Measurements from ENCODE around the gene DCAF8L2. TPM values are rescaled to one million over a fixed set of nuclear protein-coding genes. Genes with fewer than 3 reads are reported as not detected.

Gene DCAF8L2
- total and polyA plus RNA-seq, 2 of the 13 experiments (the other 11 are each of a cell fraction or from before 2014, with no cell fraction given) = not detected

DNA sequence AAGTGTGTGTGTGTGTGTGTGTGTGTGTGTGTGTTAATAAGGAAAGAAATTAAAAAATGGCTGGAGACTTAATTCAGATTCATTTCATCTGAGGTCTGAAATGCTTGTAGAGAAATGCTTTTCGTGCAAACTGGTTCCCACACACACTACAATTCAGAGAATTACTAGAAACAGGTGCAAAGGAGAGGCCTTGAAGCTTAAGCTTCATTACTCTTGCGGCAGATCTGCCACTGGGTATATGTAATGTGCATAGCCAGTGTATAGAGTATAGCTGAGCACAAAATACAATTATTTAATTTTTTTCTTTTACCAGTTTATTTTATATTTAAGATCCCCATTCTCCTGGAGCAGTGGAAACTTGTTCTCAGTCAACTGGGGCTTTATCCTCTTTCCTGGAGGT lies 185.8 kb downstream of the DCAF8L2 start:
- Histone ChIP-seq H3K4me2 (ENCODE audit: low read depth, low read length) (no peak overlapping the region), H2AFZ (ENCODE audit: low read length) (no peak overlapping the region), H4K20me1 (ENCODE audit: insufficient read depth, low read length) (no peaks in the 10 kb centered on the region), H3K4me3 (replicated peaks in 1 of 3; ENCODE audit: insufficient read depth in 1 of 3, low read depth in 2 of 3, low read length in 3 of 3) (no peak overlapping the region), H3K36me3 (replicated peaks in 1 of 2; ENCODE audit: control insufficient read depth in 1 of 2, insufficient read depth in 2 of 2, low read length in 2 of 2) (no peaks in the 10 kb centered on the region), H3K9ac (ENCODE audit: insufficient read depth, low read depth, low read length) (no peak overlapping the region), H3K27ac (ENCODE audit: extremely low read length, insufficient read depth, low read length) (no peak overlapping the region), H3K4me1 (ENCODE audit: insufficient read depth, low read length) (no peaks in the 10 kb centered on the region), H3K9me3 (ENCODE audit: low read length) (no peaks in the 10 kb centered on the region), H3K79me2 (ENCODE audit: insufficient read depth, low read length) (no peaks in the 10 kb centered on the region), H3K27me3 (ENCODE audit: control insufficient read depth in 1 of 2, insufficient read depth in 2 of 2, low read length in 2 of 2) (no peaks in the 10 kb centered on the region)
- no peak for TF ChIP-seq MED1 (CRISPR knock-in tag; IDR thresholded peaks at IDR 0.05)
- TF ChIP-seq, protein P1, sequence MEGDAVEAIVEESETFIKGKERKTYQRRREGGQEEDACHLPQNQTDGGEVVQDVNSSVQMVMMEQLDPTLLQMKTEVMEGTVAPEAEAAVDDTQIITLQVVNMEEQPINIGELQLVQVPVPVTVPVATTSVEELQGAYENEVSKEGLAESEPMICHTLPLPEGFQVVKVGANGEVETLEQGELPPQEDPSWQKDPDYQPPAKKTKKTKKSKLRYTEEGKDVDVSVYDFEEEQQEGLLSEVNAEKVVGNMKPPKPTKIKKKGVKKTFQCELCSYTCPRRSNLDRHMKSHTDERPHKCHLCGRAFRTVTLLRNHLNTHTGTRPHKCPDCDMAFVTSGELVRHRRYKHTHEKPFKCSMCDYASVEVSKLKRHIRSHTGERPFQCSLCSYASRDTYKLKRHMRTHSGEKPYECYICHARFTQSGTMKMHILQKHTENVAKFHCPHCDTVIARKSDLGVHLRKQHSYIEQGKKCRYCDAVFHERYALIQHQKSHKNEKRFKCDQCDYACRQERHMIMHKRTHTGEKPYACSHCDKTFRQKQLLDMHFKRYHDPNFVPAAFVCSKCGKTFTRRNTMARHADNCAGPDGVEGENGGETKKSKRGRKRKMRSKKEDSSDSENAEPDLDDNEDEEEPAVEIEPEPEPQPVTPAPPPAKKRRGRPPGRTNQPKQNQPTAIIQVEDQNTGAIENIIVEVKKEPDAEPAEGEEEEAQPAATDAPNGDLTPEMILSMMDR (CRISPR knock-in tag; IDR thresholded peaks at IDR 0.05) = no peak
- TF ChIP-seq SIN3A (IDR thresholded peaks at IDR 0.05; ENCODE audit: borderline replicate concordance, low read depth, low read length) = no peak
- TF ChIP-seq SKI (IDR thresholded peaks at IDR 0.05; ENCODE audit: partially characterized antibody) = no peak
- no peak for TF ChIP-seq SMC3 (IDR thresholded peaks at IDR 0.05; ENCODE audit: low read length)
- in situ Hi-C loops (cut with HindIII; ENCODE audit: extremely low pct_ligation_motif_present, low pct_unique_long_range_greater_than_20kb) = no loop called here
- ATAC-seq = no peak
- POLR2A ChIA-PET = no interaction called here
- CTCF ChIA-PET (ENCODE audit: low intra/inter-chr PET ratio, low total read pairs) = no interaction called here
- 0% methylated on average over 2 of the region's 2 CpGs for WGBS (ENCODE audit: low lambda C conversion rate)
- intact Hi-C loops (cut with micrococcal nuclease; ENCODE audit: unreplicated experiment) = no loop called here
- no TSS peak for BruUV-seq (replicated peaks)
- FAIRE-seq = no peak
- no peak for DNase-seq (ENCODE audit: low spot score)

DNA sequence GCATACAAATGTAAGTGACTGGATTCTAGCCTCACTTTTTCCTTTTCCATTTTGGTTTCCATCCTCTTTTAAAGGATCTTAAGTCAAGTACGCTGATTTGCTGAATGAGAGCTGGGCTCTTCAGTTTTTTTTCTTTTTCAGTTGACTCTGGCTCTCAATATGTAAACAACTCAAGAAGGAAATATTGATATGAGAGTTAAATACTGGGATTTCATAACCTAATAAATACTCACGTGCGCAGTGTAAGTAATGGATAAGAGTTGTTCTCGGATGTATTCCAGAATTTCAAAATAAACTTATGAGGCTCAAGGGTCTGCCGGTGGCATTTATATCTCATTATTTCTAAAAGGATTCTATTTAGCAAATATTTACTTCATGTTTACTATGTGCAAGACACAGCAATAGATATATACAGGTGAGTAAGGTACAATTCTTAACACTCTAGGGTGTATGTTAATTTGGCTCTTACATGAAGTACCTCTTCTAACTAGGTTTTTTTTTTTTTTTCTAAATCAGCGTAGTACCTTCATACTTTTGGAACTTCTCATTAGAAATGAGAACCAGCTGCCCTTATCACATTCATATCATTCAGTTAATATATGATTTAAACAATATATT lies 206.6 kb downstream of the DCAF8L2 start:
- H3K9ac ChIP-seq (ENCODE audit: insufficient read depth, low read depth, low read length) = no peak overlapping the region
- no peak overlapping the region for H3K4me3 ChIP-seq (replicated peaks in 1 of 3; ENCODE audit: insufficient read depth in 1 of 3, low read depth in 2 of 3, low read length in 3 of 3)
- DNase-seq (ENCODE audit: low spot score) (no peak), ATAC-seq (no peak), FAIRE-seq (no peak)
- no peaks in the 10 kb centered on the region for H3K79me2 ChIP-seq (ENCODE audit: insufficient read depth, low read length)
- H3K36me3 ChIP-seq (replicated peaks in 1 of 2; ENCODE audit: control insufficient read depth in 1 of 2, insufficient read depth in 2 of 2, low read length in 2 of 2) = no peaks in the 10 kb centered on the region
- 21% methylated on average over 6 of the region's 6 CpGs for WGBS (ENCODE audit: low lambda C conversion rate)
- BruUV-seq (replicated peaks) = no TSS peak
- H2AFZ ChIP-seq (ENCODE audit: low read length) = no peak overlapping the region
- POLR2A ChIA-PET = no interaction called here
- no peak overlapping the region for H3K4me2 ChIP-seq (ENCODE audit: low read depth, low read length)
- no peaks in the 10 kb centered on the region for H3K4me1 ChIP-seq (ENCODE audit: insufficient read depth, low read length)
- in situ Hi-C loops (cut with HindIII; ENCODE audit: extremely low pct_ligation_motif_present, low pct_unique_long_range_greater_than_20kb) (no loop called here), intact Hi-C loops (cut with micrococcal nuclease; ENCODE audit: unreplicated experiment) (no loop called here)
- CTCF ChIA-PET (ENCODE audit: low intra/inter-chr PET ratio, low total read pairs) = no interaction called here
- no peaks in the 10 kb centered on the region for H4K20me1 ChIP-seq (ENCODE audit: insufficient read depth, low read length)
- no peak overlapping the region for H3K27ac ChIP-seq (ENCODE audit: extremely low read length, insufficient read depth, low read length)
- no peaks in the 10 kb centered on the region for H3K27me3 ChIP-seq (ENCODE audit: control insufficient read depth in 1 of 2, insufficient read depth in 2 of 2, low read length in 2 of 2)
- no peaks in the 10 kb centered on the region for H3K9me3 ChIP-seq (ENCODE audit: low read length)
- TF ChIP-seq, protein P2, sequence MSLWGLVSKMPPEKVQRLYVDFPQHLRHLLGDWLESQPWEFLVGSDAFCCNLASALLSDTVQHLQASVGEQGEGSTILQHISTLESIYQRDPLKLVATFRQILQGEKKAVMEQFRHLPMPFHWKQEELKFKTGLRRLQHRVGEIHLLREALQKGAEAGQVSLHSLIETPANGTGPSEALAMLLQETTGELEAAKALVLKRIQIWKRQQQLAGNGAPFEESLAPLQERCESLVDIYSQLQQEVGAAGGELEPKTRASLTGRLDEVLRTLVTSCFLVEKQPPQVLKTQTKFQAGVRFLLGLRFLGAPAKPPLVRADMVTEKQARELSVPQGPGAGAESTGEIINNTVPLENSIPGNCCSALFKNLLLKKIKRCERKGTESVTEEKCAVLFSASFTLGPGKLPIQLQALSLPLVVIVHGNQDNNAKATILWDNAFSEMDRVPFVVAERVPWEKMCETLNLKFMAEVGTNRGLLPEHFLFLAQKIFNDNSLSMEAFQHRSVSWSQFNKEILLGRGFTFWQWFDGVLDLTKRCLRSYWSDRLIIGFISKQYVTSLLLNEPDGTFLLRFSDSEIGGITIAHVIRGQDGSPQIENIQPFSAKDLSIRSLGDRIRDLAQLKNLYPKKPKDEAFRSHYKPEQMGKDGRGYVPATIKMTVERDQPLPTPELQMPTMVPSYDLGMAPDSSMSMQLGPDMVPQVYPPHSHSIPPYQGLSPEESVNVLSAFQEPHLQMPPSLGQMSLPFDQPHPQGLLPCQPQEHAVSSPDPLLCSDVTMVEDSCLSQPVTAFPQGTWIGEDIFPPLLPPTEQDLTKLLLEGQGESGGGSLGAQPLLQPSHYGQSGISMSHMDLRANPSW (CRISPR knock-in tag; IDR thresholded peaks at IDR 0.05; ENCODE audit: borderline replicate concordance) = no peak
- TF ChIP-seq HMGA1 (CRISPR knock-in tag; conservative IDR thresholded peaks at IDR 0.05) = no peak
- no peak for TF ChIP-seq SMAD9 (CRISPR knock-in tag; IDR thresholded peaks at IDR 0.05)
- TF ChIP-seq, protein P3, sequence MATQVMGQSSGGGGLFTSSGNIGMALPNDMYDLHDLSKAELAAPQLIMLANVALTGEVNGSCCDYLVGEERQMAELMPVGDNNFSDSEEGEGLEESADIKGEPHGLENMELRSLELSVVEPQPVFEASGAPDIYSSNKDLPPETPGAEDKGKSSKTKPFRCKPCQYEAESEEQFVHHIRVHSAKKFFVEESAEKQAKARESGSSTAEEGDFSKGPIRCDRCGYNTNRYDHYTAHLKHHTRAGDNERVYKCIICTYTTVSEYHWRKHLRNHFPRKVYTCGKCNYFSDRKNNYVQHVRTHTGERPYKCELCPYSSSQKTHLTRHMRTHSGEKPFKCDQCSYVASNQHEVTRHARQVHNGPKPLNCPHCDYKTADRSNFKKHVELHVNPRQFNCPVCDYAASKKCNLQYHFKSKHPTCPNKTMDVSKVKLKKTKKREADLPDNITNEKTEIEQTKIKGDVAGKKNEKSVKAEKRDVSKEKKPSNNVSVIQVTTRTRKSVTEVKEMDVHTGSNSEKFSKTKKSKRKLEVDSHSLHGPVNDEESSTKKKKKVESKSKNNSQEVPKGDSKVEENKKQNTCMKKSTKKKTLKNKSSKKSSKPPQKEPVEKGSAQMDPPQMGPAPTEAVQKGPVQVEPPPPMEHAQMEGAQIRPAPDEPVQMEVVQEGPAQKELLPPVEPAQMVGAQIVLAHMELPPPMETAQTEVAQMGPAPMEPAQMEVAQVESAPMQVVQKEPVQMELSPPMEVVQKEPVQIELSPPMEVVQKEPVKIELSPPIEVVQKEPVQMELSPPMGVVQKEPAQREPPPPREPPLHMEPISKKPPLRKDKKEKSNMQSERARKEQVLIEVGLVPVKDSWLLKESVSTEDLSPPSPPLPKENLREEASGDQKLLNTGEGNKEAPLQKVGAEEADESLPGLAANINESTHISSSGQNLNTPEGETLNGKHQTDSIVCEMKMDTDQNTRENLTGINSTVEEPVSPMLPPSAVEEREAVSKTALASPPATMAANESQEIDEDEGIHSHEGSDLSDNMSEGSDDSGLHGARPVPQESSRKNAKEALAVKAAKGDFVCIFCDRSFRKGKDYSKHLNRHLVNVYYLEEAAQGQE (IDR thresholded peaks at IDR 0.05; ENCODE audit: borderline replicate concordance in 1 of 2, low read depth in 1 of 2, low read length in 2 of 2) = no peak
- no peak for TF ChIP-seq ZFP90 (CRISPR knock-in tag; IDR thresholded peaks at IDR 0.05; ENCODE audit: borderline replicate concordance)

Data from HepG2 (cell line).